A549 (cell line): Measurements from ENCODE around the gene DNAJC7. TPM values are rescaled to one million over a fixed set of nuclear protein-coding genes. Genes with fewer than 3 reads are reported as not detected.

Source experiments
- ATAC-seq, 2 experiments: fragments of 200-7000 bp in 1 of 2; fragments of >200 bp in 1 of 2; cut with Nextera tagmentation in 1 of 2; cut with Tn5 transposase in 1 of 2; 3 replicates each; pipeline versions ENCODE4 v1.8.0 to v1.9.1; 2018 to 2020; ENCODE audit warnings: mild to moderate bottlenecking in 1 of 2, moderate library complexity in 1 of 2
- CTCF ChIA-PET: fragments of 300-600 bp; sonication (Branson Sonifier 250); formaldehyde crosslinking; extraction: SDS; loops from one replicate; lab custom pipeline; 2021; ENCODE audit warnings: antibody characterized with exemption, inconsistent platforms; lab: Yijun Ruan, JAX
- POLR2A ChIA-PET: fragments of 350-600 bp; formaldehyde crosslinking; extraction: SDS; loops from one replicate; lab custom pipeline; 2021; ENCODE audit warnings: antibody characterized with exemption, inconsistent platforms; lab: Yijun Ruan, JAX
- DNase-seq, 2 experiments: peaks; one replicate each; pipeline versions ENCODE4 v3.0.0 to v3.0.0-alpha.2; 2011 to 2016; ENCODE audit warnings: low read depth in 1 of 2, low spot score in 1 of 2
- FAIRE-seq: peaks from 2 replicates; lab custom pipeline; 2011; peaks lifted over from hg19 to GRCh38; lab: Jason Lieb, UNC
- H3K27ac ChIP-seq, 2 experiments: fragments of >200 bp; sonication (Bioruptor Twin); formaldehyde crosslinking; 3 replicates each; pipeline ENCODE4 v1.5.1; 2016 to 2017
- H3K4me1 ChIP-seq: fragments of >200 bp; sonication (Bioruptor Twin); formaldehyde crosslinking; 3 replicates; pipeline ENCODE4 v1.6.1; 2016
- H3K4me2 ChIP-seq: fragments of >200 bp; sonication (Bioruptor Twin); formaldehyde crosslinking; 3 replicates; pipeline ENCODE4 v1.6.1; 2016
- H3K4me3 ChIP-seq: fragments of >200 bp; sonication (Bioruptor Twin); formaldehyde crosslinking; 3 replicates; pipeline ENCODE4 v1.5.1; 2016
- H3K9me3 ChIP-seq: fragments of >200 bp; sonication (Bioruptor Twin); formaldehyde crosslinking; 3 replicates; pipeline ENCODE4 v1.6.1; 2016
- CEBPB ChIP-seq, 2 experiments: fragments of >200 bp in 1 of 2; sonication (Bioruptor Twin) in 1 of 2; formaldehyde crosslinking in 1 of 2; IDR thresholded peaks; 2 replicates each; pipeline ENCODE4 v1.6.1; 2012 to 2016
- EP300 ChIP-seq, 2 experiments: fragments of >200 bp; sonication (Bioruptor Twin); formaldehyde crosslinking; IDR thresholded peaks; 2 replicates in 1 of 2; 3 replicates in 1 of 2; pipeline ENCODE4 v1.6.1; 2016 to 2017
- FOXS1 ChIP-seq: fragments of 250-450 bp; sonication (Bioruptor Pico); IDR thresholded peaks from 2 replicates; pipeline ENCODE4 v1.5.0; 2020; ENCODE audit warnings: mild to moderate bottlenecking, moderate library complexity
- GATA3 ChIP-seq: IDR thresholded peaks from 2 replicates; pipeline ENCODE4 v1.6.1; 2012; ENCODE audit warnings: borderline replicate concordance
- HDAC2 ChIP-seq: fragments of 200-600 bp; sonication (generic); IDR thresholded peaks from 2 replicates; pipeline ENCODE4 v1.6.1; 2016
- HEYL ChIP-seq: fragments of 250-450 bp; sonication (Bioruptor Pico); IDR thresholded peaks from 2 replicates; pipeline ENCODE4 v1.8.0; 2021; ENCODE audit warnings: mild to moderate bottlenecking, moderate library complexity
- HOXA7 ChIP-seq: fragments of 250-450 bp; sonication (Bioruptor Pico); IDR thresholded peaks from 2 replicates; pipeline ENCODE4 v1.5.0; 2020; ENCODE audit warnings: mild to moderate bottlenecking, moderate library complexity
- JUN ChIP-seq, 2 experiments: fragments of >200 bp; sonication (Bioruptor Twin); formaldehyde crosslinking; IDR thresholded peaks; 2 replicates in 1 of 2; 3 replicates in 1 of 2; pipeline ENCODE4 v1.6.1; 2016 to 2017
- MAFK ChIP-seq: fragments of 450-650 bp; IDR thresholded peaks from 2 replicates; pipeline ENCODE4 v1.6.1; 2014; ENCODE audit not compliant: partially characterized antibody
- MAZ ChIP-seq: fragments of 150-350 bp; IDR thresholded peaks from 2 replicates; pipeline ENCODE4 v1.6.1; 2014; ENCODE audit warnings: antibody characterized with exemption, low read depth, low read length, borderline replicate concordance
- NPAS2 ChIP-seq: fragments of 250-450 bp; sonication (Bioruptor Pico); IDR thresholded peaks from 2 replicates; pipeline ENCODE4 v1.8.0; 2022; ENCODE audit warnings: mild to moderate bottlenecking, moderate library complexity, borderline replicate concordance
- PHF8 ChIP-seq: fragments of 200-600 bp; sonication (generic); IDR thresholded peaks from 2 replicates; pipeline ENCODE4 v1.6.1; 2016; ENCODE audit warnings: low read depth, mild to moderate bottlenecking, antibody characterized with exemption, moderate library complexity, borderline replicate concordance
- POLR2A ChIP-seq: IDR thresholded peaks from 2 replicates; pipeline ENCODE4 v1.6.1; 2012; ENCODE audit warnings: mild to moderate bottlenecking, low read length
- POLR2AphosphoS2 ChIP-seq: conservative IDR thresholded peaks from 2 replicates; pipeline ENCODE4 v1.6.1; 2012; ENCODE audit warnings: low read length, improper control_type of control experiment, inconsistent platforms
- RAD21 ChIP-seq, 2 experiments: fragments of >200 bp in 1 of 2; sonication (Bioruptor Twin) in 1 of 2; formaldehyde crosslinking in 1 of 2; IDR thresholded peaks in 1 of 2; conservative IDR thresholded peaks in 1 of 2; 2 replicates in 1 of 2; 3 replicates in 1 of 2; pipeline ENCODE4 v1.6.1; 2012 to 2018; ENCODE audit warnings: inconsistent platforms in 1 of 2
- RARB ChIP-seq: fragments of 250-450 bp; sonication (Bioruptor Pico); IDR thresholded peaks from 2 replicates; pipeline ENCODE4 v1.8.0; 2021; ENCODE audit warnings: mild to moderate bottlenecking, moderate library complexity
- RFX5 ChIP-seq: fragments of 450-650 bp; IDR thresholded peaks from 2 replicates; pipeline ENCODE4 v1.7.1; 2014; ENCODE audit warnings: antibody characterized with exemption, mild to moderate bottlenecking, moderate library complexity
- ZC3H11A ChIP-seq: fragments of 450-650 bp; IDR thresholded peaks from 2 replicates; pipeline ENCODE4 v1.6.1; 2014; ENCODE audit warnings: antibody characterized with exemption, mild to moderate bottlenecking
- ZFP36 ChIP-seq: fragments of 450-650 bp; IDR thresholded peaks from 2 replicates; pipeline ENCODE4 v1.6.1; 2014; ENCODE audit warnings: borderline replicate concordance; ENCODE audit not compliant: partially characterized antibody
- WGBS: methylation state at CpG from one replicate; pipeline ENCODE4 v1.1.6; 2017; ENCODE audit errors: missing lambda C conversion rate; 5-methylcytosine and 5-hydroxymethylcytosine counted together
- polyA plus RNA-seq, 4 experiments: library from polyadenylated mRNA; depleted of rRNA in 3 of 4; stranded (reverse); fragments of >200 nt; fragmentation: RNase III in 1 of 4; extraction: RNeasy Plus Mini Kit Qiagen cat#74134 plus additional on column Dnase treatment in 1 of 4; gene quantifications; 2 replicates in 3 of 4; 3 replicates in 1 of 4; pipeline ENCODE4 v1.2.3, GENCODE V29; 2011 to 2017
- TF ChIP-seq, protein P1 (sequence below): fragments of >200 bp; sonication (Bioruptor Twin); formaldehyde crosslinking; IDR thresholded peaks from 3 replicates; pipeline ENCODE4 v1.6.1; 2016
- TF ChIP-seq, protein P2 (sequence below): fragments of 250-450 bp; sonication (Bioruptor Pico); IDR thresholded peaks from 2 replicates; pipeline ENCODE4 v1.5.0; 2021; ENCODE audit warnings: mild to moderate bottlenecking, moderate library complexity, borderline replicate concordance
- TF ChIP-seq, protein P3 (sequence below): IDR thresholded peaks from 2 replicates; pipeline ENCODE4 v1.6.1; 2012
- TF ChIP-seq, protein P4 (sequence below): IDR thresholded peaks from 2 replicates; pipeline ENCODE4 v1.6.1; 2012
- TF ChIP-seq, protein P5 (sequence below): fragments of >200 bp; sonication (Bioruptor Twin); formaldehyde crosslinking; IDR thresholded peaks from 3 replicates; pipeline ENCODE4 v1.5.1; 2016

Gene DNAJC7
- polyA plus RNA-seq, 2 of the 4 experiments (the other 2 are of a cell fraction), result 95.3 to 148 TPM

DNA sequence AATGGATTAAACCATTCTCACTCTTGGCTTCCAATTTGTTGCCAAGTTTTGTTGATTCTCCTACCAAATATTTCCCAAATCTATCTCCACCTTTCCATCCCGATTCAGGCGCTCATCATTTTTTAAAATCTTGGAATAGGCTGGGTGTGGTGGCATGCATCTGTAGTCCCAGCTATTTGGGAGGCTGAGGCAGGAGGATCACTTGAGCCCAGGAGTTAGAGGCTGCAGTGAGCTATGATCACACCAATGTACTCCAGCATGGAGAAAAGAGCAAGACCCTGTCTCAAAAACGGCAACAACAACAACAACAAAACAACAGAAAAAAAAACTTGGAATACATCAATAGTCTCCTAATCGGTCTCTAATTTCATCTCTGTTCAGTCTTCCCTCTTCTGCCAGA, 1.7 kb upstream of the DNAJC7 start:
- 91% methylated on average over 4 of the region's 4 CpGs for WGBS
- Histone ChIP-seq H3K27ac (no peak overlapping the region), H3K4me3 (no peak overlapping the region), H3K4me2 (no peak overlapping the region), H3K4me1 (peaks cover 32% of the 10 kb centered on the region), H3K9me3 (no peaks in the 10 kb centered on the region)
- ChIA-PET CTCF (interaction anchor here (0.5 to 19.4 kb wide), 19 partner anchors 7 to 549 kb away, joined by 3 to 658 read pairs (median 6); partner anchors contain the start of genes CNP, DHX58, HSPB9 and KAT2A), POLR2A (interaction anchor here (0.8 to 2.0 kb wide), 3 partner anchors 12 to 88 kb away, joined by 4 to 9 read pairs (median 5); partner anchors contain the start of genes CNP and ODAD4)
- no peak for FAIRE-seq
- ATAC-seq, result no peak
- DNase-seq, result no peak
- TF ChIP-seq HOXA7 (CRISPR knock-in tag) (no peak), HEYL (CRISPR knock-in tag) (no peak), RARB (no peak), HDAC2 (no peak), PHF8 (no peak), MAFK (no peak), CEBPB (IDR thresholded peaks at IDR 0.05) (no peak), GATA3 (no peak), RAD21 (conservative IDR thresholded peaks at IDR 0.05 in 1 of 2, IDR thresholded peaks at IDR 0.05 in 1 of 2) (no peak), ZC3H11A (no peak), POLR2A (no peak), EP300 (IDR thresholded peaks at IDR 0.05) (no peak), FOXS1 (CRISPR knock-in tag) (no peak)
- TF ChIP-seq, protein P1, sequence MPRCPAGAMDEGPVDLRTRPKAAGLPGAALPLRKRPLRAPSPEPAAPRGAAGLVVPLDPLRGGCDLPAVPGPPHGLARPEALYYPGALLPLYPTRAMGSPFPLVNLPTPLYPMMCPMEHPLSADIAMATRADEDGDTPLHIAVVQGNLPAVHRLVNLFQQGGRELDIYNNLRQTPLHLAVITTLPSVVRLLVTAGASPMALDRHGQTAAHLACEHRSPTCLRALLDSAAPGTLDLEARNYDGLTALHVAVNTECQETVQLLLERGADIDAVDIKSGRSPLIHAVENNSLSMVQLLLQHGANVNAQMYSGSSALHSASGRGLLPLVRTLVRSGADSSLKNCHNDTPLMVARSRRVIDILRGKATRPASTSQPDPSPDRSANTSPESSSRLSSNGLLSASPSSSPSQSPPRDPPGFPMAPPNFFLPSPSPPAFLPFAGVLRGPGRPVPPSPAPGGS, result no peak

DNA sequence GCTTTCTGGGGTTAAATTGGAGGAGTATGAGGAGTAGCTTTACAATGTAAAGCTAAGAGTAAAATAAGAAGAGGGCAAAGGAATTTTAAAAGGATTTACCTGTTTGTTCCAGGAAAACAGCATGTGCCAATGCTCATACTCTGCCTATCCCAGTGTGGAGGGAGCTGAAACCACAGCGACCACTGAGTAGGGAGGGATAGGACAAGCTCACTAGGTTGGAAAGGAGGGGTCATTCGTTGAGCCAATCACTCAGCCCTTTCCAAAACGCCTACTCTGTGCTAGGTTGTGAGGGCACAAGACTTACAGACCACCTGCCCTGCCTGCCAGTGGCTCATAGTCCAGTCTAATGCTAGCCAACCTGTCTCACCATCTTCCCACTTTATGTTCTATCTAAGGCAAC, 1.1 kb upstream of the DNAJC7 start:
- WGBS, result 43% methylated on average over 3 of the region's 3 CpGs
- Histone ChIP-seq H3K4me1 (peaks cover 25% of the 10 kb centered on the region), H3K27ac (peak overlapping the region; percentile 93 to 94), H3K4me3 (peak overlapping the region; percentile 72), H3K4me2 (peak overlapping the region; percentile 84), H3K9me3 (no peaks in the 10 kb centered on the region)
- DNase-seq (no peak), ATAC-seq (no peak), FAIRE-seq (no peak)
- POLR2A ChIA-PET, result interaction anchor here (0.7 to 2.3 kb wide), 15 partner anchors 8 to 501 kb away, joined by 3 to 27 read pairs (median 5); partner anchors contain the start of genes CNP, ODAD4 and STAT5A
- CTCF ChIA-PET, result interaction anchor here (0.8 to 19.4 kb wide), 14 partner anchors 8 to 509 kb away, joined by 3 to 658 read pairs (median 8); partner anchors contain the start of genes CNP, DHX58, HSPB9 and KAT2A
- TF ChIP-seq JUN (IDR thresholded peaks at IDR 0.05), result no peak
- no peak for TF ChIP-seq NPAS2 (CRISPR knock-in tag)
- TF ChIP-seq RFX5, result no peak
- TF ChIP-seq, protein P2, sequence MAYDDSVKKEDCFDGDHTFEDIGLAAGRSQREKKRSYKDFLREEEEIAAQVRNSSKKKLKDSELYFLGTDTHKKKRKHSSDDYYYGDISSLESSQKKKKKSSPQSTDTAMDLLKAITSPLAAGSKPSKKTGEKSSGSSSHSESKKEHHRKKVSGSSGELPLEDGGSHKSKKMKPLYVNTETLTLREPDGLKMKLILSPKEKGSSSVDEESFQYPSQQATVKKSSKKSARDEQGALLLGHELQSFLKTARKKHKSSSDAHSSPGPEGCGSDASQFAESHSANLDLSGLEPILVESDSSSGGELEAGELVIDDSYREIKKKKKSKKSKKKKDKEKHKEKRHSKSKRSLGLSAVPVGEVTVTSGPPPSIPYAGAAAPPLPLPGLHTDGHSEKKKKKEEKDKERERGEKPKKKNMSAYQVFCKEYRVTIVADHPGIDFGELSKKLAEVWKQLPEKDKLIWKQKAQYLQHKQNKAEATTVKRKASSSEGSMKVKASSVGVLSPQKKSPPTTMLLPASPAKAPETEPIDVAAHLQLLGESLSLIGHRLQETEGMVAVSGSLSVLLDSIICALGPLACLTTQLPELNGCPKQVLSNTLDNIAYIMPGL (CRISPR knock-in tag), result no peak
- TF ChIP-seq POLR2AphosphoS2, result no peak
- TF ChIP-seq HDAC2, result no peak
- no peak for TF ChIP-seq ZFP36
- TF ChIP-seq, protein P3, sequence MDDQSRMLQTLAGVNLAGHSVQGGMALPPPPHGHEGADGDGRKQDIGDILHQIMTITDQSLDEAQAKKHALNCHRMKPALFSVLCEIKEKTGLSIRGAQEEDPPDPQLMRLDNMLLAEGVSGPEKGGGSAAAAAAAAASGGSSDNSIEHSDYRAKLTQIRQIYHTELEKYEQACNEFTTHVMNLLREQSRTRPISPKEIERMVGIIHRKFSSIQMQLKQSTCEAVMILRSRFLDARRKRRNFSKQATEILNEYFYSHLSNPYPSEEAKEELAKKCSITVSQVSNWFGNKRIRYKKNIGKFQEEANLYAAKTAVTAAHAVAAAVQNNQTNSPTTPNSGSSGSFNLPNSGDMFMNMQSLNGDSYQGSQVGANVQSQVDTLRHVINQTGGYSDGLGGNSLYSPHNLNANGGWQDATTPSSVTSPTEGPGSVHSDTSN, result no peak
- TF ChIP-seq, protein P4, sequence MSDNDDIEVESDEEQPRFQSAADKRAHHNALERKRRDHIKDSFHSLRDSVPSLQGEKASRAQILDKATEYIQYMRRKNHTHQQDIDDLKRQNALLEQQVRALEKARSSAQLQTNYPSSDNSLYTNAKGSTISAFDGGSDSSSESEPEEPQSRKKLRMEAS, result no peak
- TF ChIP-seq, protein P5, sequence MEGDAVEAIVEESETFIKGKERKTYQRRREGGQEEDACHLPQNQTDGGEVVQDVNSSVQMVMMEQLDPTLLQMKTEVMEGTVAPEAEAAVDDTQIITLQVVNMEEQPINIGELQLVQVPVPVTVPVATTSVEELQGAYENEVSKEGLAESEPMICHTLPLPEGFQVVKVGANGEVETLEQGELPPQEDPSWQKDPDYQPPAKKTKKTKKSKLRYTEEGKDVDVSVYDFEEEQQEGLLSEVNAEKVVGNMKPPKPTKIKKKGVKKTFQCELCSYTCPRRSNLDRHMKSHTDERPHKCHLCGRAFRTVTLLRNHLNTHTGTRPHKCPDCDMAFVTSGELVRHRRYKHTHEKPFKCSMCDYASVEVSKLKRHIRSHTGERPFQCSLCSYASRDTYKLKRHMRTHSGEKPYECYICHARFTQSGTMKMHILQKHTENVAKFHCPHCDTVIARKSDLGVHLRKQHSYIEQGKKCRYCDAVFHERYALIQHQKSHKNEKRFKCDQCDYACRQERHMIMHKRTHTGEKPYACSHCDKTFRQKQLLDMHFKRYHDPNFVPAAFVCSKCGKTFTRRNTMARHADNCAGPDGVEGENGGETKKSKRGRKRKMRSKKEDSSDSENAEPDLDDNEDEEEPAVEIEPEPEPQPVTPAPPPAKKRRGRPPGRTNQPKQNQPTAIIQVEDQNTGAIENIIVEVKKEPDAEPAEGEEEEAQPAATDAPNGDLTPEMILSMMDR, result no peak
- TF ChIP-seq MAZ, result no peak
